H1 (cell line): ENCODE measurements around the gene GPRASP3. TPM values are rescaled to one million over a fixed set of nuclear protein-coding genes. Genes with fewer than 3 reads are reported as not detected.

Experiments
- CHD7 ChIP-seq: fragments of 300-600 bp; sonication (generic); IDR thresholded peaks from 2 replicates; pipeline ENCODE4 v1.7.1; 2012; ENCODE audit warnings: low read length, moderate library complexity, mild to moderate bottlenecking, inconsistent platforms; ENCODE audit not compliant: insufficient replicate concordance
- CTBP2 ChIP-seq: IDR thresholded peaks from 2 replicates; pipeline ENCODE4 v1.7.0; 2011; ENCODE audit warnings: borderline replicate concordance, mild to moderate bottlenecking, moderate library complexity, mixed read lengths, low read length; ENCODE audit not compliant: insufficient read depth, insufficient read length
- EGR1 ChIP-seq: IDR thresholded peaks from 2 replicates; pipeline ENCODE4 v1.6.1; 2011; ENCODE audit warnings: low read depth, low read length, borderline replicate concordance
- HDAC2 ChIP-seq, 2 experiments: fragments of 300-600 bp in 1 of 2; sonication (generic) in 1 of 2; IDR thresholded peaks; 2 replicates each; pipeline ENCODE4 v1.6.1; 2011 to 2012; ENCODE audit warnings: low read depth in 2 of 2, low read length in 2 of 2, mild to moderate bottlenecking in 2 of 2, moderate library complexity in 2 of 2, borderline replicate concordance in 1 of 2, inconsistent platforms in 1 of 2
- KDM1A ChIP-seq: fragments of 200-600, 300-600 bp; sonication (generic); IDR thresholded peaks from 2 replicates; pipeline ENCODE4 v1.7.1; 2016; ENCODE audit warnings: mild to moderate bottlenecking, low read length, borderline replicate concordance
- PHF8 ChIP-seq: fragments of 200-600 bp; sonication (generic); conservative IDR thresholded peaks from 2 replicates; pipeline ENCODE4 v1.7.1; 2012; ENCODE audit warnings: low read depth, mild to moderate bottlenecking, inconsistent platforms, low read length, moderate library complexity
- POLR2A ChIP-seq, 2 experiments: IDR thresholded peaks; 1 replicate in 1 of 2; 2 replicates in 1 of 2; pipeline ENCODE4 v1.6.1; 2011; ENCODE audit warnings: low read depth in 2 of 2, low read length in 2 of 2, mild to moderate bottlenecking in 2 of 2; ENCODE audit errors: control extremely low read depth in 1 of 2
- RAD21 ChIP-seq, 2 experiments: IDR thresholded peaks in 1 of 2; conservative IDR thresholded peaks in 1 of 2; 2 replicates each; pipeline ENCODE4 v1.6.1; 2011; ENCODE audit warnings: low read depth in 2 of 2, low read length in 2 of 2, improper control_type of control experiment in 1 of 2, inconsistent platforms in 1 of 2, mild to moderate bottlenecking in 1 of 2, moderate library complexity in 1 of 2
- ZNF274 ChIP-seq: IDR thresholded peaks from 2 replicates; pipeline ENCODE4 v1.7.0; 2012; ENCODE audit warnings: low read length, borderline replicate concordance; ENCODE audit errors: extremely low read depth
- polyA plus RNA-seq, 7 experiments: library from polyadenylated mRNA; depleted of rRNA in 3 of 7; stranded (reverse) in 5 of 7; unstranded in 2 of 7; fragments of >200 nt in 5 of 7; fragments of 200-250 nt in 2 of 7; gene quantifications; 1 replicate in 5 of 7; 2 replicates in 1 of 7; 4 replicates in 1 of 7; pipeline versions ENCODE4 v1.2.1 to v1.2.3, GENCODE V29; 2011 to 2013; ENCODE audit warnings: missing spikeins in 2 of 7, mixed read lengths in 2 of 7
- total RNA-seq: library from RNA; stranded (reverse); fragmentation: NEBNext Ultra II Directional; extraction: Animal tissue kit (Norgen Biotek cat#: 25700); gene quantifications from 2 replicates; pipeline ENCODE4 v1.2.1, GENCODE V29; 2021

Gene GPRASP3
- total and polyA plus RNA-seq, 2 of the 8 experiments (the other 6 are each of a cell fraction or from before 2014, with no cell fraction given), result 7.0 to 19.8 TPM

- TF ChIP-seq ZNF274 (no peak), HDAC2 (IDR thresholded peaks at IDR 0.05; ENCODE audit: borderline replicate concordance in 1 of 2, low read depth in 2 of 2, low read length in 2 of 2) (no peak), RAD21 (IDR thresholded peaks at IDR 0.05 in 1 of 2, conservative IDR thresholded peaks at IDR 0.05 in 1 of 2; ENCODE audit: low read depth in 2 of 2, low read length in 2 of 2) (no peak), PHF8 (peak; percentile 21; the same call in 1 of the 2 replicates), CTBP2 (no peak), KDM1A (no peak), CHD7 (no peak), EGR1 (no peak), POLR2A (IDR thresholded peaks at IDR 0.05; ENCODE audit: control extremely low read depth in 1 of 2, low read depth in 2 of 2, low read length in 2 of 2) (peak in 1 of 2 experiments; percentile 38; a peak in 2 of 3 replicates)
Measured at GRCh38 chrX:102745857-102746584, 25.5 kb downstream of the GPRASP3 start (continued).
